GM21515 (cell line): ENCODE results near the gene LCN2.

Experiments
- ATAC-seq: cut with Tn5 transposase; IDR thresholded peaks from one replicate; pipeline ENCODE4 v1.9.1; 2021; ENCODE audit not compliant: unreplicated experiment

Gene LCN2

GRCh38 chr9:128148509-128149000 lies 698 bp upstream of the LCN2 start:
- no peak for ATAC-seq

- no peak for ATAC-seq
These were observed 819 bp downstream of the LCN2 start for GRCh38 chr9:128149951-128150593.

DNA sequence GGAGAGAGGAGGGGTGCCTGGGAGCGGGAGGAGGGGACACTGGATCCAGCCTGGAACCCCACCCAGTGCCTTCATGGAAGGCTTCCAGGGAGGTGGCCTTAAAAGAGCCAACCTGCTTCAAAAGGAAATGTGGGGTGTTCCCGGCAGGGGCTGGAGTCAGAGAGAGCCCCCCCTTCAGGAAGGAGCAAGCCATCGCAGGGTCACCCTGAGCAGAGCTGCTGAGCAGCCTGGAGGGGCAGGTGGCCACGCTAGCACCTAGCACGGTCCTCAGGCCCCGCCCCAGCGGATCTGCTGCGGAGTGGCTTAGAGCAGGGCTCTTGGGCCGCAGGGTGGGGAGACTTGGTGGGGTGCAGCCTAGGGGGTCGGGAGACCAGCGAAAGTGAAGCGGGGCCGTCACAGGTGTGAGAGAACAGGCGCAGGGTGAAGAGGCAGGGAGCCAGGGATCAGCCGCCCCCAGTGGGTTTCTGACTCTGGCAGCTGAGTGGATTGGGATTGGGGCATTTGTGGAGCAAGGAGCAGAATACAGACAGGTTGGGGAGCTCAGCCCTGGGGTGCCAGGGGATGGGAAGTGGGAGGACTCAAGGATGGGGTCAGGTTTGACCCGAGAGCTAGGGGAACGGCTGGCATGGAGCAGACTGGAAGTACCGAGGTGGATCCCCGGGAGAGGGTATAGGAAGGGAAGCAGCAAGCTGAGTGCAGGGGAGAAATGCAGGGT lies 1.5 kb downstream of the LCN2 start:
- no peak for ATAC-seq

GRCh38 chr9:128151309-128152132 lies 2.3 kb downstream of the LCN2 start:
- ATAC-seq: no peak

- ATAC-seq: no peak
These were observed 3.1 kb downstream of the LCN2 start for GRCh38 chr9:128152133-128153059.

DNA sequence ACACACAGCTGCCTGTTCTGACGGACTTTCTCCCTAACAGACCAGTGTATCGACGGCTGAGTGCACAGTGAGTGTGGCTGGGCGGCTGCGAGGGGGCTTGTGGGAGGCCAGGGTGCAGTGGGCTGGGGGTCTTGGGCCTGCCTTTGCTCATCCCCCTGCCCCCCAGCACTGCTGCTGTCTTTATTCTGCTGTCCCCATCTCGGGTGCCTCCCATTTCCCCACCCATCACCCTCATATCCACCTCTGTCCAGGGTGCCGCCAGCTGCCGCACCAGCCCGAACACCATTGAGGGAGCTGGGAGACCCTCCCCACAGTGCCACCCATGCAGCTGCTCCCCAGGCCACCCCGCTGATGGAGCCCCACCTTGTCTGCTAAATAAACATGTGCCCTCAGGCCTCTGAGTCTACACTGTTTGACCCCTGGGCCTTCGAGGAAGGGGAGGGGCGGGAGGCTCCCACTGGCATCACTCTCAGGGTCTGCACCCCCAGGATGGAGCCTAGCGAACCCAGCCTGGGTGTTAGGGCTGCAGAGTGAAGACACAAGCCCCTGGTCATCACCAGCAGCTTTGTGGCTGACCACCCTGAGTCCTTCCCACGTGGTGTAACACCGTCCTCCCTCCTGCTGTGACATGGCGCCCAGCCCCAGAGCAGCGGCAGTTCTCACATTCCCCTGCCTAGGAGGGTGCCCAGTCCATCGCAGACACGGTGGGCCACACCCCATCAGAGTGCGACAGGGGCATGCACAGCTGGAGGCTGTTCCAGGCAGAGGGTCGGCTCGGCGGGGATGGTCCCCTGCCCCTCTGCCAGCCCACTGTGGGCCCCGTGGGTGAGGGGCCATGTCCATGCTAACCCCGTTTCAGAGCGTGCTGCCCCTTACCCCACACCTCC lies 4.0 kb downstream of the LCN2 start:
- ATAC-seq: no peak

- ATAC-seq: no peak
These were observed 4.9 kb downstream of the LCN2 start for GRCh38 chr9:128153947-128154695.

GRCh38 chr9:128155736-128156500 lies 6.7 kb downstream of the LCN2 start:
- ATAC-seq: no peak

DNA sequence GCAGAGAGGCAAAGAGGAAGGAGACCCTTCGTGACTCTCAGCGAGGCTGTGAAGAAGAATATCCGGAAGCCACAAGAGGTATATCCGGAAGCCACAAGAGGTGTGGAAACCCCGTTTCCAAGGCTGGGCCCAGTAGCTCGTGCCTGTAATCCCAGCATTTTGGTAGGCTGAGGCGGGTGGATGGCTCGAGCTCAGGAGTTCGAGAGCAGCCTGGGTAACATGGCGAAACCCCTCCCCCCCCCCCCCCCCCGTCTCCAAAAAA lies 10.2 kb downstream of the LCN2 start:
- no peak for ATAC-seq

GRCh38 chr9:128159784-128160602 lies 10.7 kb downstream of the LCN2 start, which contains the start of gene BBLN:
BBLN (plus strand) TSS chr9:128160265; CDS start chr9:128160408, 143 bp downstream.
- peak; percentile 78 for ATAC-seq

DNA sequence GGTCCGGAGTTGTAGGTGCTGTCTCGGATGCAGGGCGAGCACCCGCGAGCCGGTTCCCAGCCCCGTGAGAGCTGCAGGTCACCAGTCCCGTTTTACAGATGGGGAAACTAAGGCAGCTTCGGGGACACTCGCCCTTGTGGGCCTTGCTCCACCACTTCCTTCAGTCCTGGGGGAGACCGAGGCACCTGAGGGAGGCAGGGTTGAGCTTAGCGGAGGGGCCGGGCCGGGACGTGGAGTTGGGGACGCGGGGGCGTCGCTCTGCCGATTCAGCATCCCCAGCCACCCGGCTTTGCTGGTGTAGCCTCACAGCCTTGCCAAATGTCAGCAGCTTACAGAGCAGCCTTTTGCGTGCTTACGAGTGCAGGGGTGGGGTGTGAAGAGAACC lies 11.3 kb downstream of the LCN2 start:
- peak; percentile 12 for ATAC-seq

GRCh38 chr9:128161215-128161902 lies 12.1 kb downstream of the LCN2 start:
- no peak for ATAC-seq

DNA sequence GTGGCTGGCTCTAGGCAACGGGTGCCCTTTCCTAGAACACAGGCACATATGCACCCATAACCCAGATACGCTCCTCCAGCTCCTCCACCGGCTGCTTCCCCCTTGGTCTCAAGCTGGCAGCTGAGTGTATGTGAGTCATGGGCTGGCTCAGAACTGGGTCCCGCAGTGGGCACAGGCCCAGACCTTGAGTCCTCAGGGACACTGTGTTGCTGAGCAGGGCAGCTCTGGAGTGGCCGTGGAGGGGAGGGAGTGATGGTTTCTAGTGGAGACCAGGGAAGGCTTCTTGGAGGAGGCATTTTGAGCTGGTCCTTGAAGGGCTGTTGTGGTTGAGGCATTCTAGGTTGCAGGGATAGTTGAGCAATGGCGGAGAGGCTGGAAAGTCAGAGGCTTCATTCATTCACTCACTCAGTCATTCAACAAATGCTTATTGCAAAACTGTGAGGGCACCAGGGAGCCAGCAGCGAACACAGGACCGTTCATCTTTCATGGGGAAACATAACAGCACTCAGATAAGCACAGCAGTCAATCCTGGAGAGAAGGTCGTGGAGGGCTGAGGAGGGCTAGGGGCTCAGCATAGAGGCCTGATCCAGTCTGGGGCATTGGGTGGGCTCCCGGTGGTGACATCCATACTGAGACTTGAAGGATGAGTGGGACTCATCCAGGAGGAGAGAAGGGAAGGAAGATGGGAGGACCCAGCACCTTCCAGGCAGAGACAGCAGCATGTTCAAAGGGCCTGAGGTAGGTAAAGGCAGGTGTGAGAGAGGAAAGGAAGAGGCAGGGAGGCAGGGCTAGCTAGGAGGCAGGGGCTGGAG lies 13.2 kb downstream of the LCN2 start:
- no peak for ATAC-seq

GRCh38 chr9:128163027-128163515 lies 13.8 kb downstream of the LCN2 start:
- ATAC-seq: no peak

- no peak for ATAC-seq
These were observed 14.5 kb downstream of the LCN2 start for GRCh38 chr9:128163523-128164306.
